ENCODE measurements around the gene SIX2. TPM values are rescaled to one million over a fixed set of nuclear protein-coding genes. Genes with fewer than 3 reads are reported as not detected.

SIX2 gene
- total and polyA plus RNA-seq, 2 donors (not counting 1 experiment from before 2014, with no cell fraction given) = not detected

DNA sequence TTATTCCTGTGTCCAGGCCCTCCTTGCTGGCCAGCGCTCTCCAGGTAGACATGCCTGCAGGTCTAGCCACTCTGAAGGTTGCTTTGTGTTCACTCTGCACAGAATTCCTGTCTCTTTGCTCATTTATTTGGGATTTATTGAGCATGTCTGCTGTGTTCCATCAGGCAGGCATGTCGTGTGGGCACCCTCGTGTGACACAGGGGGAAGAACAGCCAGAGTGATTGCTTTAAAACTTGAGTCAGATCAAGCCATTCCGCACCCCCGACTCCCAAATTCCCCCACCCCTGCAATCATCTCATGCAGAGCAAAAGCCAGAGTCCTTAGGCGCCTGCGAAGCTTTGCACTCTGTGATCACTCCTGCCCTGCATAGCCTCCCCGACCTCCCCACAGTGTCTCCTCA, 44.7 kb upstream of the SIX2 start:
- Histone ChIP-seq H3K4me1 (ENCODE audit: control insufficient read depth in 2 of 2, insufficient read depth in 2 of 2, low read length in 2 of 2) (no peaks in the 10 kb centered on the region), H3K79me2 (ENCODE audit: control insufficient read depth, insufficient read depth, low read length) (no peaks in the 10 kb centered on the region), H3K9me3 (ENCODE audit: control extremely low read depth in 1 of 3, control insufficient read depth in 2 of 3, insufficient read depth in 1 of 3, low read length in 2 of 3) (no peaks in the 10 kb centered on the region), H2AFZ (ENCODE audit: insufficient read depth, low read depth, low read length, poor library complexity, severe bottlenecking) (no peak overlapping the region), H3K9ac (ENCODE audit: low read length) (no peak overlapping the region), H3K27me3 (replicated peaks in 1 of 4; ENCODE audit: control extremely low read depth in 1 of 4, control insufficient read depth in 3 of 4, insufficient read depth in 4 of 4, low read length in 3 of 4) (peaks cover 0 to 2% (median 0%) of the 10 kb centered on the region in 4 experiments), H3K27ac (ENCODE audit: low read length in 2 of 2) (no peak overlapping the region), H4K20me1 (ENCODE audit: control insufficient read depth, insufficient read depth, low read length, poor library complexity, severe bottlenecking) (no peaks in the 10 kb centered on the region), H3K4me2 (replicated peaks; ENCODE audit: low read depth, low read length, poor library complexity, severe bottlenecking) (no peak overlapping the region), H3K4me3 (ENCODE audit: control extremely low read depth in 1 of 5, extremely low read depth in 1 of 5, insufficient read depth in 1 of 5, low read depth in 2 of 5, low read length in 4 of 5) (no peak overlapping the region), H3K36me3 (replicated peaks in 1 of 2; ENCODE audit: control extremely low read depth in 1 of 2, control insufficient read depth in 1 of 2, extremely low read depth in 1 of 2, insufficient read depth in 2 of 2, low read length in 1 of 2) (no peaks in the 10 kb centered on the region)
- peaks cover 13% of the 10 kb centered on the region for H3K27me3 Mint-ChIP-seq
- ATAC-seq (ENCODE audit: low read depth) (no peak), DNase-seq (no peak)
- 80% methylated on average over 8 of the region's 8 CpGs for WGBS (ENCODE audit: insufficient coverage)
- no peak for TF ChIP-seq EZH2 (IDR thresholded peaks at IDR 0.05; ENCODE audit: borderline replicate concordance, insufficient read depth, low read depth, low read length, poor library complexity, severe bottlenecking)
- TF ChIP-seq, protein P1, sequence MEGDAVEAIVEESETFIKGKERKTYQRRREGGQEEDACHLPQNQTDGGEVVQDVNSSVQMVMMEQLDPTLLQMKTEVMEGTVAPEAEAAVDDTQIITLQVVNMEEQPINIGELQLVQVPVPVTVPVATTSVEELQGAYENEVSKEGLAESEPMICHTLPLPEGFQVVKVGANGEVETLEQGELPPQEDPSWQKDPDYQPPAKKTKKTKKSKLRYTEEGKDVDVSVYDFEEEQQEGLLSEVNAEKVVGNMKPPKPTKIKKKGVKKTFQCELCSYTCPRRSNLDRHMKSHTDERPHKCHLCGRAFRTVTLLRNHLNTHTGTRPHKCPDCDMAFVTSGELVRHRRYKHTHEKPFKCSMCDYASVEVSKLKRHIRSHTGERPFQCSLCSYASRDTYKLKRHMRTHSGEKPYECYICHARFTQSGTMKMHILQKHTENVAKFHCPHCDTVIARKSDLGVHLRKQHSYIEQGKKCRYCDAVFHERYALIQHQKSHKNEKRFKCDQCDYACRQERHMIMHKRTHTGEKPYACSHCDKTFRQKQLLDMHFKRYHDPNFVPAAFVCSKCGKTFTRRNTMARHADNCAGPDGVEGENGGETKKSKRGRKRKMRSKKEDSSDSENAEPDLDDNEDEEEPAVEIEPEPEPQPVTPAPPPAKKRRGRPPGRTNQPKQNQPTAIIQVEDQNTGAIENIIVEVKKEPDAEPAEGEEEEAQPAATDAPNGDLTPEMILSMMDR (IDR thresholded peaks at IDR 0.05) = no peak
- intact Hi-C loops (cut with micrococcal nuclease) = no loop called here
- H3K4me3 Mint-ChIP-seq = no peak overlapping the region
- POLR2A ChIA-PET = no interaction called here
- no peaks in the 10 kb centered on the region for H3K4me1 Mint-ChIP-seq
- H3K9me3 Mint-ChIP-seq (ENCODE audit: insufficient read depth) = peaks cover 2% of the 10 kb centered on the region
- no peak overlapping the region for H3K27ac Mint-ChIP-seq
- CTCF ChIA-PET = interaction anchor here (1.3 kb wide), 1 partner anchor 12 kb away, joined by 3 read pairs; no protein-coding TSS in a partner anchor

DNA sequence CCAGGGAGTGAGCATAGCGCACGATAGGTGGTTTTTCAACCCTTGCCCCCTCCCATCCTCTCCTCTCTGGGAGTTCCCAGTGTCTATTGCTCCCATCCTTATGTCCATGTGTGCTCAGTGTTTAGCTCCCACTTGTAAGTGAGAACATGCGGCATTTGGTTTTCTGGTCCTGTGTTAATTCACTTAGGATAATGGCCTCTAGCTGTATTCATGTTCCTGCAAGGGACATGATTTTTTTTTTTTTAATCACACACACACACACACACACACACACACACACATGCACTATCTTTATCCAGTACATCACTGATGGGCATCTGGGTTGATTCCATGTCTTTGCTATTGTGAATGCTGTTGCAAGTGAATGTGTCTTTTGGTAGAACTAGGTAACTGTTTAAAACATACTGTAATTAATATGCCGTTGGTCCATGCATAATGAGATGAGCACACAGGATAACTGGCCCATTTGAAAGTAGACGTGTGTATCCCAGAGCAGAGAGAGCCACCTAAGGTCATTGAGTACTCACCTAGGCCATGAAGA, 43.2 kb upstream of the SIX2 start:
- H2AFZ ChIP-seq (ENCODE audit: insufficient read depth, low read depth, low read length, poor library complexity, severe bottlenecking) = no peak overlapping the region
- no peak overlapping the region for H3K4me3 ChIP-seq (ENCODE audit: control extremely low read depth in 1 of 5, extremely low read depth in 1 of 5, insufficient read depth in 1 of 5, low read depth in 2 of 5, low read length in 4 of 5)
- ATAC-seq (ENCODE audit: low read depth) = no peak
- H3K79me2 ChIP-seq (ENCODE audit: control insufficient read depth, insufficient read depth, low read length) = no peaks in the 10 kb centered on the region
- H3K27me3 Mint-ChIP-seq = peaks cover 17% of the 10 kb centered on the region
- H3K4me2 ChIP-seq (replicated peaks; ENCODE audit: low read depth, low read length, poor library complexity, severe bottlenecking) = no peak overlapping the region
- no peaks in the 10 kb centered on the region for H3K4me1 ChIP-seq (ENCODE audit: control insufficient read depth in 2 of 2, insufficient read depth in 2 of 2, low read length in 2 of 2)
- no peaks in the 10 kb centered on the region for H4K20me1 ChIP-seq (ENCODE audit: control insufficient read depth, insufficient read depth, low read length, poor library complexity, severe bottlenecking)
- peaks cover 0 to 2% (median 0%) of the 10 kb centered on the region in 4 experiments for H3K27me3 ChIP-seq (replicated peaks in 1 of 4; ENCODE audit: control extremely low read depth in 1 of 4, control insufficient read depth in 3 of 4, insufficient read depth in 4 of 4, low read length in 3 of 4)
- no peaks in the 10 kb centered on the region for H3K9me3 ChIP-seq (ENCODE audit: control extremely low read depth in 1 of 3, control insufficient read depth in 2 of 3, insufficient read depth in 1 of 3, low read length in 2 of 3)
- CTCF ChIA-PET = no interaction called here
- H3K27ac ChIP-seq (ENCODE audit: low read length in 2 of 2) = no peak overlapping the region
- DNase-seq = no peak
- no peaks in the 10 kb centered on the region for H3K4me1 Mint-ChIP-seq
- H3K36me3 ChIP-seq (replicated peaks in 1 of 2; ENCODE audit: control extremely low read depth in 1 of 2, control insufficient read depth in 1 of 2, extremely low read depth in 1 of 2, insufficient read depth in 2 of 2, low read length in 1 of 2) = no peaks in the 10 kb centered on the region
- WGBS (ENCODE audit: insufficient coverage) = 100% methylated on average over 2 of the region's 5 CpGs
- H3K9ac ChIP-seq (ENCODE audit: low read length) = no peak overlapping the region
- H3K4me3 Mint-ChIP-seq = no peak overlapping the region
- H3K27ac Mint-ChIP-seq = no peak overlapping the region
- POLR2A ChIA-PET = no interaction called here
- H3K9me3 Mint-ChIP-seq (ENCODE audit: insufficient read depth) = no peaks in the 10 kb centered on the region
- intact Hi-C loops (cut with micrococcal nuclease) = no loop called here
- TF ChIP-seq, protein P1 (IDR thresholded peaks at IDR 0.05) = no peak
- no peak for TF ChIP-seq EZH2 (IDR thresholded peaks at IDR 0.05; ENCODE audit: borderline replicate concordance, insufficient read depth, low read depth, low read length, poor library complexity, severe bottlenecking)
